Testis (tissue), 2 donors: ENCODE measurements around the gene CD200.

Experiments used
- POLR2A ChIP-seq: fragments of 450-650 bp; IDR thresholded peaks from one replicate; pipeline ENCODE4 v1.6.1; 2017; ENCODE audit warnings: antibody characterized with exemption, mild to moderate bottlenecking, moderate library complexity
- TF ChIP-seq, protein P1 (sequence below), 3 experiments: fragments of 450-650 bp in 2 of 3; fragments of 200-600 bp in 1 of 3; sonication (generic) in 1 of 3; IDR thresholded peaks; one replicate each; pipeline ENCODE4 v1.5.1; 2016 to 2019; ENCODE audit warnings: antibody characterized with exemption in 3 of 3, mild to moderate bottlenecking in 2 of 3, moderate library complexity in 1 of 3

- TF ChIP-seq, protein P1, sequence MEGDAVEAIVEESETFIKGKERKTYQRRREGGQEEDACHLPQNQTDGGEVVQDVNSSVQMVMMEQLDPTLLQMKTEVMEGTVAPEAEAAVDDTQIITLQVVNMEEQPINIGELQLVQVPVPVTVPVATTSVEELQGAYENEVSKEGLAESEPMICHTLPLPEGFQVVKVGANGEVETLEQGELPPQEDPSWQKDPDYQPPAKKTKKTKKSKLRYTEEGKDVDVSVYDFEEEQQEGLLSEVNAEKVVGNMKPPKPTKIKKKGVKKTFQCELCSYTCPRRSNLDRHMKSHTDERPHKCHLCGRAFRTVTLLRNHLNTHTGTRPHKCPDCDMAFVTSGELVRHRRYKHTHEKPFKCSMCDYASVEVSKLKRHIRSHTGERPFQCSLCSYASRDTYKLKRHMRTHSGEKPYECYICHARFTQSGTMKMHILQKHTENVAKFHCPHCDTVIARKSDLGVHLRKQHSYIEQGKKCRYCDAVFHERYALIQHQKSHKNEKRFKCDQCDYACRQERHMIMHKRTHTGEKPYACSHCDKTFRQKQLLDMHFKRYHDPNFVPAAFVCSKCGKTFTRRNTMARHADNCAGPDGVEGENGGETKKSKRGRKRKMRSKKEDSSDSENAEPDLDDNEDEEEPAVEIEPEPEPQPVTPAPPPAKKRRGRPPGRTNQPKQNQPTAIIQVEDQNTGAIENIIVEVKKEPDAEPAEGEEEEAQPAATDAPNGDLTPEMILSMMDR (IDR thresholded peaks at IDR 0.05), result no peak
- TF ChIP-seq POLR2A, result no peak
These were observed 56.0 kb downstream of the CD200 start for GRCh38 chr3:112388972-112389371.
